ENCODE results near the gene PTPRA. TPM values are rescaled to one million over a fixed set of nuclear protein-coding genes. Genes with fewer than 3 reads are reported as not detected.

Gene PTPRA
- total RNA-seq, 1 donor from 2014 or later = 36.5 TPM

DNA sequence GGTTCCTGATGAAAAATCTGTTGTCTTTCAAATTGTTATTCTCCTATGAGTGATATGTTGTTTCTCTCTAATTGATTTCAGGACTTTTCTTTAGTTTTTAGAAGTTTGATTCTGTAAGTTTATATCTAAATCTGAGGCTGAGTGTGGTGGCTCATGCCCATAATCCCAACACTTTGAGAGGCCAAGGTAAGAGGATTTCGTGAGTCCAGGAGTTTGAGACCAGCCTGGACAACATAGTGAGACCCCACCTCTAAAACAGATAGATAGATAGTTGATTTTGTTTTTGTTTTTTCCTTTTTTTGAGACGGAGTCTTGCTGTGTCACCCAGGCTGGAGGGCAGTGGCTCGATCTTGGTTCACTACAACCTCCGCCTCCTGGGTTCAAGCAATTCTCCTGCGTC lies 64.6 kb downstream of the PTPRA start:
- no peak for ATAC-seq

DNA sequence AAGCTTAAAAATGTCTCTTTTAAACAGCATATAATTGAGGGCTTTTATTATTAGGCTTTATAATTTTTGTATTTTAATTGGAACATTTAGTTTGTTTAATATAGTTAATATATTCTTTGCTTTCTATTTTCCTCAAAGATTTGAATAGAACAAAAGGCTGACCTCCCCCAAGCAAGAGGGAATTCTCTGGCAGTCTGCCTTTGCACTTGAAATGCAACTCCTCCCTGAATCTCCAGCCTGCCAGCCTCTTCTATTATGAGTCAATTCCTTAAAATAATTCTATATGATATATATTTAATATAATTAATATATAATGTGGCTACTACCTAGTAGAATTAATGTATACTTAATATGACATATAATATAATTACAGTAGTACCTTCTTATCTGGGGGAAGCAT lies 69.2 kb downstream of the PTPRA start:
- no peak for ATAC-seq

DNA sequence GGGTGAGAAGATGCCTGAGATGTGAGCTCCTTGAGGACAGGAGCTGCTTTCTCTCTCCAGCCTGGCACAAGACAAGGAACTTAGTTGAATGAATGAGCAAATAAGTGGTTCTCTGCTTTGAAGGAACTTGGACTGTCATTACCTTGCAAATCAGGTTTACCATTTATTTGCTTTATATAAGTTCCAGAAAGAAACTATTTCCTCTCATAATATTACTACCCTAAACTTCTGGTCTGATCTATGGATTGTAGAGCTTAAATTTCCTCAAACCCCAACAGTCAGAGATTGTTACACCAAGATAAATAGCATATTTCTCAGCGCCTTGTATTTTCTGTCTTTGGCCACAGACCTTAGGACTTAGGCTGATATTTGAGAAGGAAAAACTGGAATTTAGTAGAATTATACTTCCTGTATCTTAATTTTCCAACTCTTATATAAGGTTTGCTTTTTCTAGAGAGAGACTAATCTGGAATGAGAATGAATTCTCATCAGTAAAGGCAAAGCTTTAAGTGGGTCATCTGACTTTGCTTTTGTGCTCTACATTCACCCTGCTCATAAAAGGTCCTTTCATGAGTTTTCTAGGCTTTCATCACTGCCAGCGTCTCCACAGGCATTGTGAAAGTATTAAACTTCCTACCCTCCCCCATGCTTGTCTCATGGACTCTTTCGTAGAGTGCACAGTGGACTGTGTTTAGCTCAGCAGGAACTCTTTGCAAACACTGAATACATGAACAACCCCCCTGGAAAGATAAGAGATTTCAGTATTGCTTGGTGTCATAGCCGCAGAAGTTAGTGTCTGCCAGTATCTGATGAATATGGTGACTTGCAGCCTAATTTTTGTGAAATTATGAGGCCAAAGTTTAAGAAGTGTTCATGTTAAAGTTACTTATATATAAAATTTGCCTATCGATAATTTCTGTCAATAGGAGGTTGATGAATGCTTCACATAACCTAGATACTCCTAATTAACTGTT lies 74.0 kb downstream of the PTPRA start:
- no peak for ATAC-seq

DNA sequence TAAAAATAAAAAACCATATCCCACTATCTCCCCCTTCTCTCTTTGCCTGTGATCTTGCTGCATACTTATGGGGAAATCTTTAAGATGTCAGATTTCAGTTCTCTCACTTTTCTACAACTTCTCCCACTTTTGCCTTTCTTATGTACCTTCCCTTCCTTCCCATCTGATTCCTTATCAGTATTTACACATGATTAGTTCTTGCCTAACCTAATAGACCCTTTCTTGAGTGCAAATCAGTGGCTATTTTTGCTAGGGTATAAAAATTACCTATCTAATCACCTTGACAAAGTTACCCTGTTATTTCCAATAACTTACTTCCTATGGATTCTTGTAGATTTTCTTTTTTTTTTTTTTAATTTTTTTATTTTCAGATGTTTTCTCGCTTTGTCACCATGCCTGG lies 75.7 kb downstream of the PTPRA start:
- no peak for ATAC-seq

DNA sequence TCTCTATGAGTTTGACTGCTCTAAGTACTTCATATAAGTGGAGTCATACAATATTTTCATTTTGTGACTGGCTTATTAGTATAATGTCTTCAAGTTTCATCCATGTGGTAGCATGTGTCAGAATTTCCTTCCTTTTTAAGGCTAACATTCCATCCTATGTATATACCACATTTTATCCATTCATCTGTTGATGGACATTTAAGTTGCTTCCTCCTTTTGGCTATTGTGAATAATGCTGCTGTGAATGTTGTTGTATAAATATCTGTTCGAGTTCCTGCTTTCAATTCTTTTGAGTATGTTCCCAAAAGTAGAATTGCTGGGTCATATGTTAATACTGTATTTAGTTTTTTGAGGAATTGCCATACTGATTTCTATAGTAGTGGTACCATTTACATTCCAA lies 79.5 kb downstream of the PTPRA start:
- ATAC-seq = no peak

DNA sequence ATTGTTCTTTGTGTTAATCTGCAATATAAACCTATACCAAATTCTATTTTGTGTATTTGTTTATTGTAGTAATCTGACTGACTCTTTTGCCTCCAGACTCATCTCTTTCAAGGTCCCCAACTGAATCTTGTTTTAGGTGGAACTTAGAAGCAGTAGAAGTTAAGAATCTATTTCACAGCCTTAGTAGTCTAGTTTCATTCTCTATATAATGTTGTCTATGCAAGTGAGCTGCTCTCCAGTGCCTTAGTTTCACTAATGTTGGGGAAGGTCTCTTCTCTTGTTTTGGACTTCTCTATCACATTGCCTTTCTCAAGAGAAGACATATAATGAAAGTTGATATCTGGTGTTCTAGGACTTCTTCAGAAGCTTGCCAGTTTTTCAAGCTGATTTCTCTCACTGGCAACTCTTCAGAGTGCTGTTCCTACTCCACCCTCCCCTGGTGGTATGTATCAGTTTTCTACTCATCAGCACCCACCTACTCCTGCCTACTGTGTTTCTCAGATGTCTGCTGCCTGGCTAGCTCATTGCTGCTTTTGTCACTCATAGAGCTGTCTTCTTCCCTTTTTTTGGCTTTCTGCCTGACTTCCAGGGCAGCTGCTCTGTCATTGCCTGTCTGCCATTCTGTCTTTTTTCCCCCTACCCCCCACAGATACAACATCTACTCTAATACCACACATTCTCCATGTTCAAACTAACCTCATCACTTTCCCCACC lies 82.1 kb downstream of the PTPRA start:
- ATAC-seq = no peak

DNA sequence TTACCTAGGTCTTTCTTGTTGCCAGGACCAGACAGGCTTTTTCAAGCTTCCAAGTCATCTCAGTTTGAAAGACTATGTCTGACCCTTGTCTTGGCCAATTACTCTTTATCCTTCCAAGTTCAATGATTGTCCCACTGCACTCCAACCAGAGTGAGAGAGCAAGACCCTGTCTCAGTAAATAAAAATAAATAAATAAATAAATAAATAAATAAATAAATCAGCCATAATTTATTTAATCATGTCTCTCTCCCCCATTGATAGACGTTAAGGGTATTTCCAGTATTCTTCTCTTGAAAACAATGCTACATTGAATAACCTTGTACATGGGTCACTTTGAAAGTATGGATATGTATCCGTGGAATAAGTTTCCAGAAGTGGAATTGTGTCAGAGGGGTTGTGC lies 83.2 kb downstream of the PTPRA start:
- ATAC-seq = no peak

DNA sequence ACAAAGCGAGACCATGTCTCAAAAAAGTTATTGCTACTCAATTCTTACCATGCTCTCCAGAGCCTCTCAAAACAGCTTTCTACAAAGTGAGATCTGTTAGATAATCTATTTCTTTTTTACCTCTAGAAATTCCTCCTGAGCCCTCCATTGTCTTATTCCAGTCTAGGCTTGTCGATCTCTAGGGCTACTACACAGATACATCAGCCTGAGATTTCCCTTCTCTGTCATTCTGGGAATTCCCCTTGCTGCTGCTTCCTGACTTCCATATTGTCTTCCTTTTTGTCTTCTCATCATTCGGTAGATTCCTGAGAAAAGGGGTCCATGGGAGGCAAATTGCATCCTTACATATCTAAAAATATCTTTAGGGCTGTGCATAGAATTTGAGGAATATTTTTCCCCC lies 94.6 kb downstream of the PTPRA start:
- peak; percentile 37 for ATAC-seq

DNA sequence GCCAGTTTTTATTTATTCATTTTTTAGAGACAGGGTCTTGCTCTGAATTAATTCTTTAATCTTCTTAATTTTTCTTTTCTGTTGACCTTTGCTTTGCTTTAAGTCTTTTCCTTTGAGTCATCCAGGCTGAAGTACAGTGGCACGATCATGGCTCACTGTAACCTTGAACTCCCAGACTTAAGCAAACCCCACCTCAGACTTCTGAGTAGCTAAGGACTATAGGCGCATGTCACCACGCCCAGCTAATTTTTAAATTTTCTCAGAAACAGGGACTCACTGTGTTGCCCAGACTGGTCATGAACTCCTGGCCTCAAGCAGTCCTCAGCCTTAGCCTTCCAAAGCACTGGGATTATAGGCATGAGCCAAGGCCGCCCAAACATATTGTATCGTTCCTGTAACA lies 98.8 kb downstream of the PTPRA start:
- ATAC-seq = no peak

DNA sequence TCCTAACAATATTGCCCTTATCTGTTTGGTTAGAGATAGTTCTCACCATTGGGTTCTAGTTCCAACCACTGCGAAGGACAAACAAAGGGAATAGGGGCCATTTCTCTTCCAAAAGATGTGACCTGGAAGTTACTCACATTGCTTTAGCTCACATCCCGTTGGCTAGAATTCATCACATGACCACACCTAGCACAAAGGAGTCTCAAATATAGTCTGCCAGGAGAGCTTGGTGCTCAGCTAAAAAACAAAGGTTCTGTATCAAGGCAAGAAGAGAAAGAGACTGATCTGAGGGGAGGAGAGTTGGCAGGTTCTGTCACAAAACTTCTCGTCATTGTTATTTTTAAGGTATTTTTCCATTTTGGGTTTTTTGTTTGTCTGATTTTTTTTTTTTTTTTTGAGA lies 100.3 kb downstream of the PTPRA start:
- no peak for ATAC-seq

DNA sequence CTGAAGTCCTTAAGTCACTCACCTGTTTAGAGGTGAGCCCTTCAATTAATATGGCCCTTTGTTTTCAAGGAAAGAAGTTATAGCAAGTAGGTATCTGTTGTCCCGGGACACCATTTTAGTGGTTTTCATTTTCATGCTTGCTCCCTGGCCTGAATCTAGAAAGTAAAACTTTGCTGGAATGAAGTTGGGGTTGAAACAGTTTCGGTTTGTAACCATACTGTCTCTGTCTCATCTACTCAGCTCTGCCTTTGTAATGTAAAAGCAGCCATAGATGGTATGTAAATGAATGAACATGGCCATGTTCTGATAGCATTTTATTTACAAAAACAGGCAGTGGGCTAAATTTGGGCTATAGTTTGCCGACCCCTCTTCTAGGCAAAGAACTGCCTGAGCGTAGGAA lies 105.2 kb downstream of the PTPRA start:
- no peak for ATAC-seq

DNA sequence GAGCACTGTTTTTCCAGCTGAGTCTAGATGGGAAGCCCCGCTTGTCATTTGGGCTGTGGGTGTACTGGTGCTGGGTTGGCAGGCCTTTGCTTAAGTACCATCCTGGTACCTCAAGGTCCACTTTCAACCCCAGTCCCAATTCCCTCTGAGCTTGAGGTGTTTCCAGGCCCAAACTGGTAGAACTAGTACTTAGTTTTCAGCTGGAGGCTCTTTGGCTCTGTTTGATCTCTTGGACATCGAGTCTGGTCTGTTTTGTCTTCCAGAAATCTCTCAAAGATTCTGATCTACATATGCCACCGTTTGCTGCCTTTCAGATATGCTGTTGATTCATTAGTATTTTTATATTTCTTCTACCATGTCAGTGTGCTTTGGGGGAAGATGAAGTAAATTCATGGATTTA lies 108.4 kb downstream of the PTPRA start:
- no peak for ATAC-seq

DNA sequence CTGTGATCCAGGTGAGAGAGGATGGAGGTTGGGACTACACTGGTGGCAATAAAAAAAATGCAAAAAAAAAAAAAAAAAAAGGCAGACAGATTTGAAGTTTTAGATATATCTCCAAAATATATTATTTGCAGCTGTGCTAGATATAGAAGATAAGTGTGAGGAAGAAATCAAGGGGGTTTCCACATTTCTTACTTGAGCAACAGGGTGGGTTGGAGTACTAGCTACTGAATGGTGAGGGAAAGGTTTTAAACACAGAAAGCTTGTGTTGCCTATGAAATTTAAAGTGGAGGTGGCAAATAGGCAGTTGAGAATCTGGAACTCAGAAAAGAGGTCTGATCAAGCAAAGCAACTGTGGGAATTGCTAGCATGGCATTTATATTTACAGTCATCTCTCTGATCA lies 110.2 kb downstream of the PTPRA start:
- no peak for ATAC-seq

DNA sequence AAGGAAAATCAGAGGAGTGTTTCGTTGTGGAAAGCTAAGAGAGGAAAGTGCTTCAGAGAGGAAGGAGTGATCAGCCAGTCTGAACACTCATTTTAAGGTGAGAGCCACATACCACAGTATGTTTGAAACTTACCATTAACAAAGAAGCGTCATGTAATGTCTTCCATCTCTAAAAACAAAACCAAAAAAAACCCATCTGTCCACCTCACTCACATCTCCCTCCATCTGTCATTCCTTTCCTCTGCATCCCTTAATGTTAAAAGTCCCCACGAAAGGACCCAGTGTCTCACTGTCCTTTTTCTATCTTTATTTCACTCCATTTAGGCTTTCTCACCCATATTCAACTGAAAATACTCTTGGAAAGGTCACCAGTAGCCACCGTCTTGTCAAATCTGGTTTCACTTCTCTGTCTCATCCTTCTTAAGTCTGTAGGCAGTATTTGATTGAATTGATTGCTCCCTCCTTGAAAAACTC lies 110.8 kb downstream of the PTPRA start:
- no peak for ATAC-seq

DNA sequence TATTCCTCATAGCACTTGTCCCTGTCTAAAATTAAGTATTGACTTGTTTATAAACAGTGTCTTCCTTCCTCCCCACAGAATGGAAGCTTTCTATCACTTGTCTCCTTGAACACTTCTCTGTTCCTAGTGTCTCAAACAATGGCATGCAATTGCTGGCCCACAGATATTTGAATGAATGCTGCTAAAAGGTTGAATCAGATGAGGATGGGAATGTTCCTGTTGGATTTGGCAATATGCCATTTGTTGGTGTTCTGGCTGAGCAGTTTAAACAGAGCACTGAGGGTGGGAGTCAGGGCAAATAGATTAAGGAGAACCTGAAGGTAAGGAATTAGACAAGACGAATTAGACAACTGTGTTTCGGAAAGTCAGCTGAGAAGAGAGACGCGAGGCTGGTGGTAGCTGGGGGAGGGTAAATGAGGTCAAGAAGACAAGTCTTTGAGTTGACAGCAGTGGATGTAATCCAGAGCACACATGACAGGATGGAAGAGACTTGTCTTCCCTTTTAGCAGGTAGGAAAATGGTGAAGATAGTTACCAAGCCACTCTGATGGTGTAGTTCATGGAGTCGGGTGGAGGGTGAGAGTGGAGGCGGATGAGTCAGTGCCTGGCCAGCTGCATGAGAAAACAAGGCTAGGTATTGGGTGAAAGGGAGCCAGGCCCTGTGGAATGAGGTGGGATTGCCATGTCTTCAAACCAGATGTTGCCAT lies 111.8 kb downstream of the PTPRA start:
- peak; percentile 49 for ATAC-seq

DNA sequence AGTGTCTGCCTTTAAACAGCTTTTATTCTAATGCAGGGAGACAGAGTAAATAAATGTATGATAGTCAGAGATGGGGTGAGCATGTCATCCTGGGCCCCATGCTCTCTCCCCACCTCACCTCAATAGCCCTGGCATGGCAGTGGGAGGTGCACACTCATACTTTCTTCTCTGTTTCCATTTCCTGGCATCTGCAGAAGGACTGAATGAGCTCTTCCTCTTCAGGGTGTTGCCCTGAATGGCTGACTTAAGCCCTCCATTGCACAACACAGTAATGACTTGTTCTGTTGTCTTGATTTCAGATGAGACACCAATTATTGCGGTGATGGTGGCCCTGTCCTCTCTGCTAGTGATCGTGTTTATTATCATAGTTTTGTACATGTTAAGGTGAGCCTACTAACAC lies 113.2 kb downstream of the PTPRA start:
- peak; percentile 95 for ATAC-seq

DNA sequence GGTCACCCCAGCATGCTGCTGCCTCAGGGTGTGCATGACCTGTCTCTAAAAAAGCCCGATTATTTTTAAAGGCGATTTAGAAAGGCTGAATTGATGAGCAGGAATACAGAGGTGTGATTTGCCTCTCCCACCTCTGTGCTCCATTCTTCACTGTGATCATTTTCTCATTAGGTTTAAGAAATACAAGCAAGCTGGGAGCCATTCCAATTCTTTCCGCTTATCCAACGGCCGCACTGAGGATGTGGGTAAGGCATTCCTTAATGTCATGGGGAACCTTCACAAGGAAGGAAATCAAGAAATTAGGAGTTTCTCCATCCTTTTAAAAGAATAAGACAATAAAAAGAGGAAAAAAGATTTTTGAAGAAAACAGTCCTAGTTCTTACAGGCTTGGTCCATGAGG lies 114.6 kb downstream of the PTPRA start:
- no peak for ATAC-seq

DNA sequence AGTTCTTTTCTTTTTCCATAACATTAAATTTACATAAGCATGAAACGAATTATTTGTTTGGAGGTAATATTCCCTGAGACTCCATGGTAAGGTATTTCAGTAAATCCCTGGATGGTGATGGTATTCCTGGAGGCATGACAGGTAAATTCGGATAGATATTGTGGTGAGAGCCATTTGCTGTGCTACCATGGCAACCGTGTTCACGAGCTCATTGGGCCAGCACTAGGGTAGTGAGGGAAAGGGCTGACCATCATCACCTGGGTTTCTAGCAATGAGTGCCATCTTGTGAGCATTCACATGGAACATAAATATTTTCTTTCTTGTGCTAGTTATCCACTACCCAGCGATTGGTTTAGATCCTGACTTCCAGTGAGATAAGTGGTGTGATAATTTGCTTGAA lies 118.3 kb downstream of the PTPRA start:
- ATAC-seq = no peak

DNA sequence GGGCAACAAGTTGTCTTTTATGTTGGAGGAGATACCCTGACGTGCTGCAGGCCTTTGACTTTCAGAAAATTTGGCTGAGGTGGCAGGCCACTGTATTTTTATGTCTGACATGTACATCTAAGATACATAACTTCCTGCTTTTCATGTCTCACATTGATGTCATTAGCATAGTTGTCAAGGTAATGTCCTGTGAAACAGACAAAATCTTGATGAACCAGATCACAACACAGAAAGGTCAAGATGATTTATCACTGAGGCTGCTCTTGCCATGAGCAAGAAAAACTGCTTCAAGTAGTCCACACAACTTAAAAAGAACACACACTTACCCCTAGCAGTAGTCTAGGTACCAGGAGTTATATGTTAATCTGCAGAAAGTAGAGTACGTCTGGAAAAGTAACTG lies 120.0 kb downstream of the PTPRA start:
- peak; percentile 65 for ATAC-seq

DNA sequence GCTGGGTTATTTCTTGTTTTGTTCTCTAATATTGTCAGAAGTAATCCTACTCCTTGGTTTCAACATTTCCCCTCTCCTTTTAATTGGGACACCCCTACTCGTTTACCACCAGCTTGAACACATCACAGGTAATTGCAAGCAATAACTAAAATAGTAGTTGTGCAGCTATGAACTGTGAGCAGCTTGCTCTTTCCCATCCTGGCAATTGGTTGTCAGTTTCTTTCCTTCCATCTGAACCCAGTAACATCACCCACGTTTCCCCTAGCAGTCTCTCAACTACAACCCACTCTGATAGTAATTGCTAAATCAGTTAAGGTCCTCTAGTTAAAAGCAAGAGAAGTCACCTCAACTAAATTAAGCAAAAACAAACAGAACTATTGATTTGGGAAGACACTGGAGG lies 122.5 kb downstream of the PTPRA start:
- no peak for ATAC-seq

DNA sequence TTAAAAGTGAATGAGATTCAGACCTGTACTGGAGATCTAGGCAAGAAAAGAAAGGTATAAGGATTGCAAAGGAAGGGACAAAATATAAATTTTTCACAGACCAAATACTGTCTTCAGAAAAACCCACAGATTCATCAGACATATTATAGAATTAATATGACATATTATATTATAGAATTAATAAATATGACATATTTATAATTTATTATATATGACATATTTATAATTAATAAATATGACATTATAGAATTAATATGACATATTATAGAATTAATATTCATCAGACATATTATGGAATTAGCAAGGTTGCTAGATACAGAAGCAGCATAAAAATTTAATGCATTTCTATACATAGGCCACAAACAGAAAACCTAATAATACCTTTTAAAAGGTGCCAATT lies 125.4 kb downstream of the PTPRA start:
- ATAC-seq = no peak

DNA sequence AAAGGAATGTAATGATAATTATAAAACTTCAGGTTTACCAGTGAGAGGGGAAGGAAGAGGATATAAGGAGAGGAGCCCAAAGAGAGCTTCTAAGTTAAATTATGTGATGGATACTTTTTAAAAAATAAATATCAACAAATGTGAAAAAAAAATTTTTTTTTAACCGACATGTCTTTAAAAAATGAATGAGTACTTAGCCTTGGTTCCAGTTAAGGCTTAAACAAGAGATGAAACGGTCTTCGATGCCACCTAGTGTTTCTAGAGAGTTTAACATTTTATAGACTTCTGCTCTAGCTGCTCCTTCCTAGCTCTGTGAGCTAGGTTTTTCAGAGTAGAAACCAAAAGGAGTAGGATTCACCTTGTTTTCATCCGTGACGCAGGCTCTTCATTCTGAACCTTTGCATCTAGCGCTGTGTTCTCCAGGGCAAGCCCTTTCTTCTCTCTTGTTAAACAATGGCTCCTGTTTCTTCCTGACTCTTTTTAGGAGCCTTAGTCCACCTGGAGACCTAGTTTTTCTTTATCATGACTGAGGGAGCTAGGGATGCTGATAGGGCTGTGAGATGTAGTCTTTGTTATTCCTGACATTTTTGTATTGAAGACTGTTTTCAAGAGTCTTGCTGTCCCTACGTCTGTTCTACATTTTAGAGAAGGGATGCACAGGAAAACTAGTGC lies 127.7 kb downstream of the PTPRA start:
- ATAC-seq = peak; percentile 78

DNA sequence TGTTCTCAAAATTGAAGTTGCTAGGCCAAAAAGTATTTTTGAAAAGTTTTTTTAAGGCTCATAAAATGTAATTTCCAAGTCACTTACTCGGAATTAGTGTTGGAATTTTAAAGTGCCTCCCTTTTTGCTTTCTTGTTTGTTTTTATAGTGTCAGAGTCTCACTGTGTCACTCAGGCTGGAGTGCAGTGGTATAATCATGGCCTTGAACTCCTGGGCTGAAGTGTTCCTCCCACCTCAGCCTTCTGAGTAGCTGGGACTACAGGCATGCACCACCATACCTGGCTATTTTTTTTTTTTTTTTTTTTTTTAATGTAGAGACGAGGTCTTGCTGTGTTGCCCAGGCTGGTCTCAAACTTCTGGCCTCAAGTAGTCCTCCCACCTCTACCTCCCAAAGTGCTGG lies 130.1 kb downstream of the PTPRA start:
- no peak for ATAC-seq
